ENCODE results near the gene MYL5.

MYL5 gene

DNA sequence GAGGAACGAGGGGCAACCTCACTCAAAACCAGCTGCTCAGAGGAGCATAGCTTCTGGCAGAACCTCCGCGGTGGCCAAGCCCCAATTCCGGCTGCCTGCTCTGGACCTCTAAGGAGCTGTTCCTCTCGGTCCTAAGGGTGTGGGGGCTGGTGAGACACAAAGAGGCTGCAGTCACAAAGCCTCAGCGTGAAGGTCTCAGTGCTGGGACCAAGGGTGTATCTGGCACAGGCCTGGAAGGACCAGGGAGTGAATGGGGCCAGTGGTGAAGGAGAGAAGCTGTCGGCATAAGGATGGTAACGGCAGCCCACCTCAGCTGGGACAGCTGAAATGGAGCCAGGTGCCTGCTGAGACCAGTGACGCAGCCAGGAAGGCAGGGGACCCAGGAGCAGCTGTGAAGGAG is 43.7 kb upstream of the MYL5 start:
- intact Hi-C loops (cut with DNase I; ENCODE audit: low total_unique reads), result no loop called here
- peak in 1 of 2 donors; percentile 45 for DNase-seq

DNA sequence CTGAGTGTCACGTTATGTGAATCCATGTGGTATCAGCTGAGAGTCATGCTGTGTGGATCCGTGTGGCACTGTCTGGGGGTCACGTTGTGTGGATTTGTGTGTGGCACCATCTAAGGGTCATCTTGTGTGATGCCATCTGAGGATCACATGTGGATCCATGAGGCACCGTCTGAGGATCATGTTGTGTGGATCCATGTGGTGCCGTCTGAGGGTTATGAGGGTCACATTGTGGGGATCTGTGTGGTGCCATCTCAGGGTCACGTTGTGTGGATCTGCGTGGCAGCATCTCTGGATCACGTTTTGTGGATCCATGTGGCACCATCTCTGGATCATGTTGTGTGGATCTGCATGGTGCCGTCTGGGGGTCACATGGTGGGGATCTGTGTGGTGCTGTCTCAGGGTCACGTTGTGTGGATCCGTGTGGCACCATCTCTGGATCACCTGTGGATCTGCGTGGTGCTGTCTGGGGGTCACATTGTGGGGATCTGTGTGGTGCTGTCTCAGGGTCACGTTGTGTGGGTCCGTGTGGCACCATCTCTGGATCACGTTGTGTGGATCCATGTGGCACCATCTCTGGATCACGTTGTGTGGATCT is 42.0 kb upstream of the MYL5 start:
- TF ChIP-seq, protein P1, sequence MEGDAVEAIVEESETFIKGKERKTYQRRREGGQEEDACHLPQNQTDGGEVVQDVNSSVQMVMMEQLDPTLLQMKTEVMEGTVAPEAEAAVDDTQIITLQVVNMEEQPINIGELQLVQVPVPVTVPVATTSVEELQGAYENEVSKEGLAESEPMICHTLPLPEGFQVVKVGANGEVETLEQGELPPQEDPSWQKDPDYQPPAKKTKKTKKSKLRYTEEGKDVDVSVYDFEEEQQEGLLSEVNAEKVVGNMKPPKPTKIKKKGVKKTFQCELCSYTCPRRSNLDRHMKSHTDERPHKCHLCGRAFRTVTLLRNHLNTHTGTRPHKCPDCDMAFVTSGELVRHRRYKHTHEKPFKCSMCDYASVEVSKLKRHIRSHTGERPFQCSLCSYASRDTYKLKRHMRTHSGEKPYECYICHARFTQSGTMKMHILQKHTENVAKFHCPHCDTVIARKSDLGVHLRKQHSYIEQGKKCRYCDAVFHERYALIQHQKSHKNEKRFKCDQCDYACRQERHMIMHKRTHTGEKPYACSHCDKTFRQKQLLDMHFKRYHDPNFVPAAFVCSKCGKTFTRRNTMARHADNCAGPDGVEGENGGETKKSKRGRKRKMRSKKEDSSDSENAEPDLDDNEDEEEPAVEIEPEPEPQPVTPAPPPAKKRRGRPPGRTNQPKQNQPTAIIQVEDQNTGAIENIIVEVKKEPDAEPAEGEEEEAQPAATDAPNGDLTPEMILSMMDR (IDR thresholded peaks at IDR 0.05), result no peak
- Histone ChIP-seq H3K27ac (no peak overlapping the region), H3K9me3 (peaks cover 0 to 9% (median 0%) of the 10 kb centered on the region in 3 donors), H3K36me3 (no peaks in the 10 kb centered on the region), H3K4me1 (no peaks in the 10 kb centered on the region), H3K4me3 (no peak overlapping the region), H3K27me3 (peaks cover 0 to 39% of the 10 kb centered on the region in 2 donors)
- intact Hi-C loops (cut with DNase I; ENCODE audit: low total_unique reads), result no loop called here
- peak; percentile 8 to 24 for DNase-seq

More for the DNA sequence above, 43.7 kb upstream of the MYL5 start:
- Histone ChIP-seq H3K27ac (no peak overlapping the region), H3K4me1 (no peaks in the 10 kb centered on the region), H3K27me3 (peaks cover 0 to 43% of the 10 kb centered on the region in 2 donors), H3K9me3 (peaks cover 0 to 9% (median 0%) of the 10 kb centered on the region in 3 donors), H3K36me3 (no peaks in the 10 kb centered on the region), H3K4me3 (no peak overlapping the region)
- TF ChIP-seq, protein P1 (IDR thresholded peaks at IDR 0.05), result no peak

DNA sequence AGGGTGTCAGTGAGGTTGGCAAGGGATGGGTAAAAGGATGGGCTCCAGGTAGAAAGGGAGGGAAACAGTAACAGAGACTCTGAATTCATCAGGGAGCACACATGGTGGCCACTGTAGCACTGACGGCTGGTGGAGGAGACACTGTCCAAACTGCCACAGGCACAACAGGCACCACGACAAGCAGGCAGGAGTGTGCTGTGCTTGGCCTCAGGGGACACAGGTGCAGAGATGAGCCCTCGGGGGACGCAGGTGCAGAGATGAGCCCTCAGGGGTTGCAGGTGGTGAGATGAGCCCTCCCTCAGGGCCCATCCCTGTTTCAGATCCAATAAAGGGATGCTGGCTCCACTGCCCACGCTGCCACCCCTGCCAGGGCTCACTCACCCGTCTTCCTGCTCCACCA is 41.4 kb upstream of the MYL5 start:
- H3K27me3 ChIP-seq, result peaks cover 0 to 37% of the 10 kb centered on the region in 2 donors
- H3K4me1 ChIP-seq, result no peaks in the 10 kb centered on the region
- H3K4me3 ChIP-seq, result no peak overlapping the region
- TF ChIP-seq, protein P1 (IDR thresholded peaks at IDR 0.05), result no peak
- H3K36me3 ChIP-seq, result no peaks in the 10 kb centered on the region
- H3K27ac ChIP-seq, result no peak overlapping the region
- intact Hi-C loops (cut with DNase I; ENCODE audit: low total_unique reads), result no loop called here
- peak in 1 of 2 donors; percentile 25 for DNase-seq
- peaks cover 0 to 9% (median 0%) of the 10 kb centered on the region in 3 donors for H3K9me3 ChIP-seq

DNA sequence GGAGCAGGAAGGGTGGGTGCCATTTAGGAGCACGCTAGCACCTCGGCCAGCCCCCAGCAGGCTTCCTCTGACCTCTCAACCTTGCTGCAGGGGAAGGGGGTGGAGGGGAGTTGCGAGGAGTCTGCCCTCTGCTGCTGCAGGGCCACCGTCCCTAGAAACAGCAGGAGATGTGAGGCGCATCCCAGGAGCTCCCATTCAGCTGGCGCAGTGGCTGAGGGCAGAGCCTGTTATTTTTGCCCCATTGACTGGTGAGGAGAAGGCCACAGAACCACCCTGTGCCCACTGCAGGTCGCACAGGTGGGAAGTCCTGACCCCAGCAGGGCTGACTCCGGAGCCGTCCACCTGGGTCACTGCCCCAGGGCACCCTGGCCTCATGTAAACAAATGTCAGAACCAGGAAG is 40.9 kb upstream of the MYL5 start:
- H3K4me1 ChIP-seq, result no peaks in the 10 kb centered on the region
- H3K27ac ChIP-seq, result no peak overlapping the region
- H3K36me3 ChIP-seq, result no peaks in the 10 kb centered on the region
- peaks cover 0 to 33% of the 10 kb centered on the region in 2 donors for H3K27me3 ChIP-seq
- TF ChIP-seq, protein P1 (IDR thresholded peaks at IDR 0.05), result no peak
- H3K9me3 ChIP-seq, result peaks cover 0 to 9% (median 0%) of the 10 kb centered on the region in 3 donors
- intact Hi-C loops (cut with DNase I; ENCODE audit: low total_unique reads), result no loop called here
- no peak overlapping the region for H3K4me3 ChIP-seq
- DNase-seq, result no peak

DNA sequence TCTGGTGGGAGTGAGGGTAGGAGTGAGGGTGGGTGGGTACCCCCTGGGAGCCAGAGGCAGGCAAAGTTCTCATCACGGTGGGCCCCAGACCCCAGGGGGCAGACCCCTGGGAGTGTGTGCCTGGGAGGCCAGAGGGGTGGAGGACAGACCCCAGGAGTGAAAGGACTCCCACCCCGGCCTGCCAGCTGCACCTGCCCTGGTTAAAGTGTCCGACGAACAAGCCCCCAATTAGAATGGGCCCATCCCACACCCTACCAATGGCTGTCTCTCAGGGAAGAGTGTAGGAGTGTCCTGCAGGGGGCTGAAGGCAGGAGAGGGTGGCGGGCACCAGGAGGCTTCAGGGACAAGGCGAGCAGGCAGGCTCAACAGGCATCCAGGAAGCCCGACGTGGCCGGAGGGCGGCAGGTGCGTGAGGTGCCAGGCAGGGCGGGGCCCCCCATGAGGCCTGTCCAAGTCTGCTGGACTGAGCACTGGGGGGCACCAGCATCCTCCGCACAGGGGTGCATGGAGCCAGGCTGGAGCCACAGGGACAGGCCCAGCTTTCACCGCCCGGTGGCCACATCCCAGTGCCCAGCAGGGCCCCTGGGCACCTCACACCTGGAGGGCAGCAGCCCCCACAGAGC is 40.3 kb upstream of the MYL5 start:
- H3K9me3 ChIP-seq, result peaks cover 0 to 9% (median 0%) of the 10 kb centered on the region in 3 donors
- intact Hi-C loops (cut with DNase I; ENCODE audit: low total_unique reads), result no loop called here
- no peaks in the 10 kb centered on the region for H3K4me1 ChIP-seq
- DNase-seq, result no peak
- H3K27me3 ChIP-seq, result peaks cover 0 to 26% of the 10 kb centered on the region in 2 donors
- H3K27ac ChIP-seq, result no peak overlapping the region
- H3K36me3 ChIP-seq, result no peaks in the 10 kb centered on the region
- no peak overlapping the region for H3K4me3 ChIP-seq
- TF ChIP-seq, protein P1 (IDR thresholded peaks at IDR 0.05), result no peak
